Measurements from ENCODE around the gene SLFN12L. TPM values are rescaled to one million over a fixed set of nuclear protein-coding genes. Genes with fewer than 3 reads are reported as not detected.

The SLFN12L gene
- total RNA-seq, 1 experiment from 2014 or later: 0.13 TPM

- ChIA-PET CTCF (interaction anchor here (1.3 to 3.4 kb wide), 5 partner anchors 10 to 176 kb away, joined by 3 to 51 read pairs (median 11); partner anchors contain the start of gene SLFN13), POLR2A (interaction anchor here (1.7 kb wide), 1 partner anchor 176 kb away, joined by 4 read pairs; no protein-coding TSS in a partner anchor)
- Mint-ChIP-seq H3K4me3 (no peak overlapping the region), H3K27ac (no peak overlapping the region), H3K9me3 (no peaks in the 10 kb centered on the region), H3K4me1 (peaks cover 55% of the 10 kb centered on the region), H3K36me3 (no peaks in the 10 kb centered on the region), H3K27me3 (ENCODE audit: low read depth) (peaks cover 100% of the 10 kb centered on the region)
- no peak for DNase-seq (ENCODE audit: low spot score)
- TF ChIP-seq NR2C2 (CRISPR knock-in tag; IDR thresholded peaks at IDR 0.05): no peak
- TF ChIP-seq FOXP1 (CRISPR knock-in tag; IDR thresholded peaks at IDR 0.05; ENCODE audit: borderline replicate concordance): no peak
- TF ChIP-seq JUN (CRISPR knock-in tag; IDR thresholded peaks at IDR 0.05): no peak
- no peak for ATAC-seq
Measured at GRCh38 chr17:35488991-35489390, 48.5 kb downstream of the SLFN12L start.

- Mint-ChIP-seq H3K4me1 (peaks cover 39% of the 10 kb centered on the region), H3K27ac (no peak overlapping the region), H3K36me3 (no peaks in the 10 kb centered on the region), H3K27me3 (ENCODE audit: low read depth) (peaks cover 100% of the 10 kb centered on the region), H3K9me3 (no peaks in the 10 kb centered on the region), H3K4me3 (peak overlapping the region; percentile 64)
- CTCF ChIA-PET: interaction anchor here (0.9 to 3.4 kb wide), 9 partner anchors 11 to 261 kb away, joined by 3 to 51 read pairs (median 6); partner anchors contain the start of gene SLFN13
- DNase-seq (ENCODE audit: low spot score): no peak
- ATAC-seq: no peak
- TF ChIP-seq AR (CRISPR knock-in tag; IDR thresholded peaks at IDR 0.05) (no peak), TEAD4 (CRISPR knock-in tag; IDR thresholded peaks at IDR 0.05) (no peak), RELA (CRISPR knock-in tag; IDR thresholded peaks at IDR 0.05; ENCODE audit: borderline replicate concordance) (no peak), TP53 (CRISPR knock-in tag; IDR thresholded peaks at IDR 0.05) (no peak), ERG (CRISPR knock-in tag; IDR thresholded peaks at IDR 0.05) (no peak), OVOL2 (CRISPR knock-in tag; IDR thresholded peaks at IDR 0.05; ENCODE audit: borderline replicate concordance) (no peak), ZNF232 (CRISPR knock-in tag; IDR thresholded peaks at IDR 0.05) (no peak), GRHL2 (CRISPR knock-in tag; IDR thresholded peaks at IDR 0.05; ENCODE audit: insufficient replicate concordance, severe bottlenecking) (no peak), ZSCAN18 (CRISPR knock-in tag; IDR thresholded peaks at IDR 0.05) (no peak), FOXJ3 (CRISPR knock-in tag; IDR thresholded peaks at IDR 0.05; ENCODE audit: borderline replicate concordance) (no peak)
- POLR2A ChIA-PET: interaction anchor here (1.7 kb wide), 1 partner anchor 174 kb away, joined by 4 read pairs; no protein-coding TSS in a partner anchor
Measured at GRCh38 chr17:35486920-35487732, 50.4 kb downstream of the SLFN12L start.

GRCh38 chr17:35479271-35479670, 58.2 kb downstream of the SLFN12L start:
- no peak overlapping the region for H3K27ac Mint-ChIP-seq
- CTCF ChIA-PET: interaction anchor here (0.6 kb wide), 1 partner anchor 190 kb away, joined by 3 read pairs; no protein-coding TSS in a partner anchor

More at GRCh38 chr17:35479271-35479670, 58.2 kb downstream of the SLFN12L start:
- Mint-ChIP-seq H3K4me3 (no peak overlapping the region), H3K4me1 (no peaks in the 10 kb centered on the region), H3K36me3 (no peaks in the 10 kb centered on the region), H3K9me3 (no peaks in the 10 kb centered on the region), H3K27me3 (ENCODE audit: low read depth) (peaks cover 91% of the 10 kb centered on the region)
- DNase-seq (ENCODE audit: low spot score) (no peak), ATAC-seq (no peak)
- no peak for TF ChIP-seq NFE2L1 (CRISPR knock-in tag; IDR thresholded peaks at IDR 0.05)
- no peak for TF ChIP-seq E2F5 (CRISPR knock-in tag; IDR thresholded peaks at IDR 0.05)
- no peak for TF ChIP-seq ZNF232 (CRISPR knock-in tag; IDR thresholded peaks at IDR 0.05)
- no peak for TF ChIP-seq ZNF121 (CRISPR knock-in tag; IDR thresholded peaks at IDR 0.05)
- no peak for TF ChIP-seq SP1 (CRISPR knock-in tag; conservative IDR thresholded peaks at IDR 0.05)
- TF ChIP-seq CREB1 (CRISPR knock-in tag; IDR thresholded peaks at IDR 0.05): no peak
- POLR2A ChIA-PET: no interaction called here

Measured in WTC11 (cell line).